ENCODE measurements around the gene ZNF451.

DNA sequence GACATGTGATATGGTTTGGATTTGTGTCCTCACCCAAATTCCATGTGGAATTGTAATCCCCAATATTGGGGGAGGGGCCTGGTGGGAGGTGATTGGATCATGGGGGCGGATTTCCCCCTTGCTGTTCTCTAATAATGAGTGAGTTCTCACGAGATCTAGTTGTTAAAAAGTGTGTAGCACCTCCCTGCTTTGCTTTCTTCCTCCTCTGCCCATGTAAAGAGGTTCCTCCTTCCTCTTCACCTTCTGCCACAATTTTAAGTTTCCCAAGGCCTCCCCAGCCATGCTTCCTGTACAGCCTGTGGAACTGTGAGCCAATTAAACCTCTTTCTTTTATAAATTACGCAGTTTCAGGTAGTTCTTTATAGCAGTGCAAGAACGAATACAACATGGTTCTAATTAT is 2.1 kb upstream of the ZNF451 start:
- TF ChIP-seq, protein P1, sequence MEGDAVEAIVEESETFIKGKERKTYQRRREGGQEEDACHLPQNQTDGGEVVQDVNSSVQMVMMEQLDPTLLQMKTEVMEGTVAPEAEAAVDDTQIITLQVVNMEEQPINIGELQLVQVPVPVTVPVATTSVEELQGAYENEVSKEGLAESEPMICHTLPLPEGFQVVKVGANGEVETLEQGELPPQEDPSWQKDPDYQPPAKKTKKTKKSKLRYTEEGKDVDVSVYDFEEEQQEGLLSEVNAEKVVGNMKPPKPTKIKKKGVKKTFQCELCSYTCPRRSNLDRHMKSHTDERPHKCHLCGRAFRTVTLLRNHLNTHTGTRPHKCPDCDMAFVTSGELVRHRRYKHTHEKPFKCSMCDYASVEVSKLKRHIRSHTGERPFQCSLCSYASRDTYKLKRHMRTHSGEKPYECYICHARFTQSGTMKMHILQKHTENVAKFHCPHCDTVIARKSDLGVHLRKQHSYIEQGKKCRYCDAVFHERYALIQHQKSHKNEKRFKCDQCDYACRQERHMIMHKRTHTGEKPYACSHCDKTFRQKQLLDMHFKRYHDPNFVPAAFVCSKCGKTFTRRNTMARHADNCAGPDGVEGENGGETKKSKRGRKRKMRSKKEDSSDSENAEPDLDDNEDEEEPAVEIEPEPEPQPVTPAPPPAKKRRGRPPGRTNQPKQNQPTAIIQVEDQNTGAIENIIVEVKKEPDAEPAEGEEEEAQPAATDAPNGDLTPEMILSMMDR (IDR thresholded peaks at IDR 0.05), result no peak
- TF ChIP-seq SREBF2 (IDR thresholded peaks at IDR 0.05) (no peak), JUN (IDR thresholded peaks at IDR 0.05) (no peak)
- TF ChIP-seq, protein P2, sequence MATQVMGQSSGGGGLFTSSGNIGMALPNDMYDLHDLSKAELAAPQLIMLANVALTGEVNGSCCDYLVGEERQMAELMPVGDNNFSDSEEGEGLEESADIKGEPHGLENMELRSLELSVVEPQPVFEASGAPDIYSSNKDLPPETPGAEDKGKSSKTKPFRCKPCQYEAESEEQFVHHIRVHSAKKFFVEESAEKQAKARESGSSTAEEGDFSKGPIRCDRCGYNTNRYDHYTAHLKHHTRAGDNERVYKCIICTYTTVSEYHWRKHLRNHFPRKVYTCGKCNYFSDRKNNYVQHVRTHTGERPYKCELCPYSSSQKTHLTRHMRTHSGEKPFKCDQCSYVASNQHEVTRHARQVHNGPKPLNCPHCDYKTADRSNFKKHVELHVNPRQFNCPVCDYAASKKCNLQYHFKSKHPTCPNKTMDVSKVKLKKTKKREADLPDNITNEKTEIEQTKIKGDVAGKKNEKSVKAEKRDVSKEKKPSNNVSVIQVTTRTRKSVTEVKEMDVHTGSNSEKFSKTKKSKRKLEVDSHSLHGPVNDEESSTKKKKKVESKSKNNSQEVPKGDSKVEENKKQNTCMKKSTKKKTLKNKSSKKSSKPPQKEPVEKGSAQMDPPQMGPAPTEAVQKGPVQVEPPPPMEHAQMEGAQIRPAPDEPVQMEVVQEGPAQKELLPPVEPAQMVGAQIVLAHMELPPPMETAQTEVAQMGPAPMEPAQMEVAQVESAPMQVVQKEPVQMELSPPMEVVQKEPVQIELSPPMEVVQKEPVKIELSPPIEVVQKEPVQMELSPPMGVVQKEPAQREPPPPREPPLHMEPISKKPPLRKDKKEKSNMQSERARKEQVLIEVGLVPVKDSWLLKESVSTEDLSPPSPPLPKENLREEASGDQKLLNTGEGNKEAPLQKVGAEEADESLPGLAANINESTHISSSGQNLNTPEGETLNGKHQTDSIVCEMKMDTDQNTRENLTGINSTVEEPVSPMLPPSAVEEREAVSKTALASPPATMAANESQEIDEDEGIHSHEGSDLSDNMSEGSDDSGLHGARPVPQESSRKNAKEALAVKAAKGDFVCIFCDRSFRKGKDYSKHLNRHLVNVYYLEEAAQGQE (IDR thresholded peaks at IDR 0.05), result no peak
